ENCODE measurements around the gene AHNAK2.

The AHNAK2 gene

GRCh38 chr14:105011312-105011990, 33.3 kb upstream of the AHNAK2 start:
- DNase-seq, result no peak

- DNase-seq, result no peak
Measured at GRCh38 chr14:105010891-105011291, 32.7 kb upstream of the AHNAK2 start.

GRCh38 chr14:105010106-105010505, 31.9 kb upstream of the AHNAK2 start:
- no peak for DNase-seq

- no peak for DNase-seq
Measured at GRCh38 chr14:105007593-105008264, 29.6 kb upstream of the AHNAK2 start.

GRCh38 chr14:105006831-105007592, 28.8 kb upstream of the AHNAK2 start:
- no peak for DNase-seq

GRCh38 chr14:105005929-105006830, 28.0 kb upstream of the AHNAK2 start:
- no peak for DNase-seq

GRCh38 chr14:105005329-105005928, 27.3 kb upstream of the AHNAK2 start:
- DNase-seq, result no peak

- DNase-seq, result no peak
Measured at GRCh38 chr14:104999361-104999760, 21.2 kb upstream of the AHNAK2 start.

GRCh38 chr14:104998801-104999200, 20.6 kb upstream of the AHNAK2 start:
- no peak for DNase-seq

- DNase-seq, result no peak
Measured at GRCh38 chr14:104996483-104996882, 18.3 kb upstream of the AHNAK2 start.

GRCh38 chr14:104996032-104996431, 17.9 kb upstream of the AHNAK2 start:
- no peak for DNase-seq

GRCh38 chr14:104994978-104995377, 16.8 kb upstream of the AHNAK2 start:
- DNase-seq, result no peak

GRCh38 chr14:104993808-104994591, 15.8 kb upstream of the AHNAK2 start:
- DNase-seq, result no peak

- no peak for DNase-seq
Measured at GRCh38 chr14:104993306-104993705, 15.1 kb upstream of the AHNAK2 start.

GRCh38 chr14:104992501-104992900, 14.3 kb upstream of the AHNAK2 start:
- no peak for DNase-seq

GRCh38 chr14:104991896-104992230, 13.7 kb upstream of the AHNAK2 start:
- no peak for DNase-seq

- DNase-seq, result no peak
Measured at GRCh38 chr14:104989951-104990303, 11.8 kb upstream of the AHNAK2 start.

- no peak for DNase-seq
Measured at GRCh38 chr14:104989236-104989950, 11.2 kb upstream of the AHNAK2 start.

GRCh38 chr14:104986487-104987164, 8.5 kb upstream of the AHNAK2 start:
- DNase-seq, result no peak

GRCh38 chr14:104985675-104986486, 7.7 kb upstream of the AHNAK2 start, which contains the start of gene CLBA1:
TSS of gene CLBA1 (plus strand) at chr14:104985788. CDS start at chr14:104986432, 644 bp downstream.
- peak; percentile 89 to 91 for DNase-seq

Data from CD4-positive, alpha-beta T cell treated with Interferon alpha-2 for 1 hour (primary cell).